Lung (tissue), 12 donors: ENCODE results near the gene UBE2J1. TPM values are rescaled to one million over a fixed set of nuclear protein-coding genes. Genes with fewer than 3 reads are reported as not detected.

Experiments used
- ATAC-seq: fragments of 200-7000 bp; cut with Tn5 transposase; one replicate; pipeline ENCODE4 v1.9.1; 2020; ENCODE audit warnings: moderate number of reproducible peaks; ENCODE audit not compliant: insufficient read depth, low FRiP score
- DNase-seq, 3 donors: peaks; one replicate each; pipeline ENCODE4 v3.0.0-alpha.2; 2013 to 2017
- H3K27ac ChIP-seq, 2 donors: one replicate each; pipeline ENCODE4 v1.5.1; 2013; ENCODE audit warnings: mild to moderate bottlenecking in 2 of 2, moderate library complexity in 2 of 2, control low read depth in 1 of 2, inconsistent platforms in 1 of 2, low read depth in 1 of 2, low read length in 1 of 2
- H3K27me3 ChIP-seq, 3 donors: one replicate each; pipeline ENCODE4 v1.5.1; 2013; ENCODE audit warnings: low read length in 2 of 3; ENCODE audit not compliant: control insufficient read depth in 3 of 3, insufficient read depth in 3 of 3
- H3K36me3 ChIP-seq, 4 donors: one replicate each; pipeline ENCODE4 v1.5.1; 2013; ENCODE audit warnings: low read length in 4 of 4, mild to moderate bottlenecking in 1 of 4, moderate library complexity in 1 of 4; ENCODE audit not compliant: control insufficient read depth in 4 of 4, insufficient read depth in 4 of 4
- H3K4me1 ChIP-seq, 5 donors: one replicate each; pipeline ENCODE4 v1.5.1; 2013; ENCODE audit warnings: low read length in 5 of 5, mild to moderate bottlenecking in 2 of 5, moderate library complexity in 1 of 5; ENCODE audit not compliant: control insufficient read depth in 5 of 5, insufficient read depth in 5 of 5
- H3K4me3 ChIP-seq: one replicate; pipeline ENCODE4 v1.5.1; 2013; ENCODE audit warnings: mild to moderate bottlenecking, control low read depth, moderate library complexity
- H3K9ac ChIP-seq, 2 donors: one replicate each; pipeline ENCODE4 v1.5.1; 2013; ENCODE audit warnings: low read length in 2 of 2, control low read depth in 1 of 2; ENCODE audit not compliant: insufficient read depth in 1 of 2
- H3K9me3 ChIP-seq, 4 donors: one replicate each; pipeline ENCODE4 v1.5.1; 2013; ENCODE audit warnings: low read length in 3 of 4, mild to moderate bottlenecking in 1 of 4, moderate library complexity in 1 of 4; ENCODE audit not compliant: control insufficient read depth in 4 of 4, insufficient read depth in 3 of 4
- CTCF ChIP-seq: IDR thresholded peaks from 2 replicates; pipeline ENCODE4 v1.5.1; 2012; ENCODE audit warnings: mild to moderate bottlenecking; ENCODE audit errors: control extremely low read depth, extremely low read depth
- WGBS, 2 donors: extraction: QIAGEN DNeasy Blood & Tissue Kit; methylation state at CpG; one replicate each; pipeline ENCODE4 v1.1.7; 2013; 5-methylcytosine and 5-hydroxymethylcytosine counted together
- polyA plus RNA-seq, 2 donors: library from polyadenylated mRNA; stranded (reverse); fragments of 200-250 nt; gene quantifications; one replicate each; pipeline ENCODE4 v1.2.1, GENCODE V29; 2013
- total RNA-seq, 2 donors: library from RNA; depleted of rRNA in 1 of 2; stranded (reverse); fragments of >200 nt in 1 of 2; gene quantifications; one replicate each; pipeline ENCODE4 v1.2.1, GENCODE V29; 2014 to 2021
- donor health status: control.
- donor health status: control.
- donor health status: Bipolar disorder and iron deficiency.
- donor health status: healthy.
- donor health status: DM: yes; HTN: yes; CAD: no.

UBE2J1 gene
- total and polyA plus RNA-seq, 4 donors, result 24.3 to 51.0 (median 41.5) TPM

- no peak for DNase-seq
- Histone ChIP-seq H3K27ac (no peak overlapping the region), H3K9me3 (no peaks in the 10 kb centered on the region), H3K4me3 (no peak overlapping the region), H3K27me3 (no peaks in the 10 kb centered on the region), H3K9ac (no peak overlapping the region), H3K4me1 (peaks cover 0 to 3% (median 0%) of the 10 kb centered on the region in 5 donors), H3K36me3 (no peaks in the 10 kb centered on the region)
- 95 to 97% methylated on average over 6 of the region's 6 CpGs for WGBS, 2 donors
- TF ChIP-seq CTCF, result no peak
- ATAC-seq, result no peak
These were observed 34.5 kb upstream of the UBE2J1 start for GRCh38 chr6:89386917-89387491.

GRCh38 chr6:89385846-89386245 lies 33.3 kb upstream of the UBE2J1 start:
- no peaks in the 10 kb centered on the region for H3K27me3 ChIP-seq
- peaks cover 0 to 2% (median 0%) of the 10 kb centered on the region in 4 donors for H3K36me3 ChIP-seq
- WGBS, 2 donors, result 97% methylated on average over 7 of the region's 7 CpGs
- ATAC-seq, result no peak
- H3K27ac ChIP-seq, result no peak overlapping the region
- no peak overlapping the region for H3K4me3 ChIP-seq
- no peaks in the 10 kb centered on the region for H3K9me3 ChIP-seq
- H3K9ac ChIP-seq, result no peak overlapping the region
- H3K4me1 ChIP-seq, result peaks cover 0 to 3% (median 0%) of the 10 kb centered on the region in 5 donors
- TF ChIP-seq CTCF, result no peak
- DNase-seq, result no peak

GRCh38 chr6:89385156-89385667 lies 32.7 kb upstream of the UBE2J1 start:
- no peak for DNase-seq
- WGBS, 2 donors, result 73 to 86% methylated on average over 5 of the region's 5 CpGs

More at GRCh38 chr6:89385156-89385667, 32.7 kb upstream of the UBE2J1 start:
- Histone ChIP-seq H3K27ac (no peak overlapping the region), H3K27me3 (no peaks in the 10 kb centered on the region), H3K9me3 (no peaks in the 10 kb centered on the region), H3K36me3 (peaks cover 0 to 2% (median 0%) of the 10 kb centered on the region in 4 donors), H3K9ac (no peak overlapping the region), H3K4me1 (peaks cover 0 to 3% (median 0%) of the 10 kb centered on the region in 5 donors), H3K4me3 (no peak overlapping the region)
- ATAC-seq, result no peak
- no peak for TF ChIP-seq CTCF
